HPDE6-E6E7 (cell line): ENCODE measurements around the gene PWP1.
A peak's percentile ranks its signal among the peaks of the same experiment; 100 is the strongest.

Experiments used
- DNase-seq: peaks from one replicate; pipeline ENCODE4 v3.0.0; 2011; ENCODE audit warnings: missing footprints; ENCODE audit errors: extremely low spot score

PWP1 gene

GRCh38 chr12:107735763-107736162 lies 50.2 kb downstream of the PWP1 start:
- no peak for DNase-seq

GRCh38 chr12:107736914-107737313 lies 51.3 kb downstream of the PWP1 start:
- no peak for DNase-seq

GRCh38 chr12:107748472-107748871 lies 62.9 kb downstream of the PWP1 start:
- DNase-seq: no peak

GRCh38 chr12:107749083-107749482 lies 63.5 kb downstream of the PWP1 start:
- DNase-seq: no peak

- peak; percentile 59 for DNase-seq
Observed at GRCh38 chr12:107759410-107759809, 73.8 kb downstream of the PWP1 start.

GRCh38 chr12:107760207-107760808 lies 74.7 kb downstream of the PWP1 start:
- DNase-seq: no peak

- peak; percentile 96 for DNase-seq
Observed at GRCh38 chr12:107760809-107761501, 75.4 kb downstream of the PWP1 start, which contains the start of gene PRDM4. PRDM4 (minus strand) TSS chr12:107761137; CDS start chr12:107760515, 622 bp downstream.

GRCh38 chr12:107761502-107761904 lies 75.9 kb downstream of the PWP1 start:
- no peak for DNase-seq
